DOHH2 (cell line): ENCODE results near the gene ZBTB7C.

Experiments
- H3F3A ChIP-seq: fragments of 200-600 bp; sonication (generic), shearing (Covaris generic); 2 replicates; pipeline ENCODE4 v1.6.0; 2016; ENCODE audit warnings: antibody characterized with exemption, mild to moderate bottlenecking; ENCODE audit not compliant: control insufficient read depth, insufficient read depth
- H3K27ac ChIP-seq: fragments of 200-600 bp; sonication (generic); 2 replicates; pipeline ENCODE4 v1.5.1; 2014; ENCODE audit warnings: low read depth, mild to moderate bottlenecking, low read length, moderate library complexity
- H3K27me3 ChIP-seq: fragments of 200-600 bp; sonication (generic); 2 replicates; pipeline ENCODE4 v1.6.1; 2014; ENCODE audit warnings: mild to moderate bottlenecking, low read length, mixed read lengths; ENCODE audit not compliant: control insufficient read depth
- H3K36me3 ChIP-seq: fragments of 200-600 bp; sonication (generic); 2 replicates; pipeline ENCODE4 v1.6.1; 2014; ENCODE audit warnings: mild to moderate bottlenecking, low read length, moderate library complexity, mixed read lengths; ENCODE audit not compliant: control insufficient read depth
- H3K4me1 ChIP-seq: fragments of 200-600 bp; sonication (generic); 2 replicates; pipeline ENCODE4 v1.6.1; 2014; ENCODE audit warnings: mild to moderate bottlenecking, low read length, mixed read lengths; ENCODE audit not compliant: control insufficient read depth
- H3K4me2 ChIP-seq: fragments of 200-600 bp; sonication (generic); 2 replicates; pipeline ENCODE4 v1.6.0; 2014; ENCODE audit warnings: mild to moderate bottlenecking, low read length, moderate library complexity
- H3K4me3 ChIP-seq: fragments of 200-600 bp; sonication (generic); 2 replicates; pipeline ENCODE4 v1.5.1; 2014; ENCODE audit warnings: mild to moderate bottlenecking, low read length, mixed read lengths
- H3K79me2 ChIP-seq: fragments of 200-600 bp; sonication (generic); 2 replicates; pipeline ENCODE4 v1.6.1; 2014; ENCODE audit warnings: mild to moderate bottlenecking, low read length, mixed read lengths; ENCODE audit not compliant: control insufficient read depth
- H3K9me2 ChIP-seq: fragments of 200-600 bp; sonication (generic); replicated peaks from 2 replicates; pipeline ENCODE4 v1.6.1; 2014; ENCODE audit warnings: mild to moderate bottlenecking, low read length, mixed read lengths; ENCODE audit not compliant: control insufficient read depth
- H3K9me3 ChIP-seq: fragments of 200-600 bp; sonication (generic); 2 replicates; pipeline ENCODE4 v1.6.1; 2014; ENCODE audit warnings: antibody characterized with exemption, low read length, mixed read lengths; ENCODE audit not compliant: control insufficient read depth, insufficient read depth
- H4K20me1 ChIP-seq: fragments of 200-600 bp; sonication (generic); 2 replicates; pipeline ENCODE4 v1.6.0; 2014; ENCODE audit warnings: low read depth, mild to moderate bottlenecking, antibody characterized with exemption, low read length, moderate library complexity; ENCODE audit not compliant: control insufficient read depth, insufficient read depth
- EZH2phosphoT487 ChIP-seq: fragments of 200-600 bp; sonication (generic); IDR thresholded peaks from 2 replicates; pipeline ENCODE4 v1.6.1; 2017; ENCODE audit warnings: borderline replicate concordance, mild to moderate bottlenecking, antibody characterized with exemption, low read length, moderate library complexity, mixed read lengths
- TF ChIP-seq, protein P1 (sequence below): fragments of 200-600 bp; sonication (generic); IDR thresholded peaks from one replicate; pipeline ENCODE4 v1.5.1; 2014; ENCODE audit warnings: antibody characterized with exemption, mild to moderate bottlenecking, low read depth, low read length; ENCODE audit not compliant: poor library complexity, severe bottlenecking

The ZBTB7C gene

DNA sequence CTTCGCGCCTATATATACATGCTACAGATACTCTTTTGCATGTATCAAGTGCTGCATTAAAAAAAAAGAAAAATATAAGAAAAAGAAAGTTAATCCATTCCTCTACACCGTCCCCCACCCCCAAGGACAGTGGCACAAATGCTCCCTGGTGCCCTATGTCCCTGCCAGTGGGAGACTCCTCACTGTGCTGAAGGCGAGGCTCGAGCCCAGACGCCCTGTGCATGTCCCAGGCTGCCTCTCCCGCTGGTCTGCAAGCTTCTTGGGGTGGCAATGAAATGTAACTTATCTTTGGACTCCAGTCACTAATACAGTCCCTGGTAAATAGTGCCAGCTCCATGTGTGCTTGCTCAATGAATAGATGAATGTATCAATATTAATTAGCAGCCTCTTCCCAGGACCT lies 293.2 kb downstream of the ZBTB7C start:
- no peak overlapping the region for H3K4me3 ChIP-seq
- H4K20me1 ChIP-seq: no peaks in the 10 kb centered on the region
- H3K4me1 ChIP-seq: no peaks in the 10 kb centered on the region
- no peaks in the 10 kb centered on the region for H3K9me3 ChIP-seq
- H3K27me3 ChIP-seq: no peaks in the 10 kb centered on the region
- no peaks in the 10 kb centered on the region for H3K36me3 ChIP-seq
- H3F3A ChIP-seq: no peaks in the 10 kb centered on the region
- no peaks in the 10 kb centered on the region for H3K79me2 ChIP-seq
- H3K9me2 ChIP-seq: no peaks in the 10 kb centered on the region
- TF ChIP-seq, protein P1, sequence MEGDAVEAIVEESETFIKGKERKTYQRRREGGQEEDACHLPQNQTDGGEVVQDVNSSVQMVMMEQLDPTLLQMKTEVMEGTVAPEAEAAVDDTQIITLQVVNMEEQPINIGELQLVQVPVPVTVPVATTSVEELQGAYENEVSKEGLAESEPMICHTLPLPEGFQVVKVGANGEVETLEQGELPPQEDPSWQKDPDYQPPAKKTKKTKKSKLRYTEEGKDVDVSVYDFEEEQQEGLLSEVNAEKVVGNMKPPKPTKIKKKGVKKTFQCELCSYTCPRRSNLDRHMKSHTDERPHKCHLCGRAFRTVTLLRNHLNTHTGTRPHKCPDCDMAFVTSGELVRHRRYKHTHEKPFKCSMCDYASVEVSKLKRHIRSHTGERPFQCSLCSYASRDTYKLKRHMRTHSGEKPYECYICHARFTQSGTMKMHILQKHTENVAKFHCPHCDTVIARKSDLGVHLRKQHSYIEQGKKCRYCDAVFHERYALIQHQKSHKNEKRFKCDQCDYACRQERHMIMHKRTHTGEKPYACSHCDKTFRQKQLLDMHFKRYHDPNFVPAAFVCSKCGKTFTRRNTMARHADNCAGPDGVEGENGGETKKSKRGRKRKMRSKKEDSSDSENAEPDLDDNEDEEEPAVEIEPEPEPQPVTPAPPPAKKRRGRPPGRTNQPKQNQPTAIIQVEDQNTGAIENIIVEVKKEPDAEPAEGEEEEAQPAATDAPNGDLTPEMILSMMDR: no peak
- no peak for TF ChIP-seq EZH2phosphoT487
- H3K27ac ChIP-seq: no peak overlapping the region
- H3K4me2 ChIP-seq: no peak overlapping the region

GRCh38 chr18:48113691-48114090 lies 295.5 kb downstream of the ZBTB7C start:
- no peaks in the 10 kb centered on the region for H3K36me3 ChIP-seq
- H3K27me3 ChIP-seq: no peaks in the 10 kb centered on the region
- no peaks in the 10 kb centered on the region for H3F3A ChIP-seq
- H3K79me2 ChIP-seq: no peaks in the 10 kb centered on the region
- H3K4me3 ChIP-seq: no peak overlapping the region
- no peaks in the 10 kb centered on the region for H4K20me1 ChIP-seq
- H3K9me3 ChIP-seq: no peaks in the 10 kb centered on the region
- no peaks in the 10 kb centered on the region for H3K9me2 ChIP-seq
- no peak overlapping the region for H3K27ac ChIP-seq
- TF ChIP-seq, protein P1: no peak
- TF ChIP-seq EZH2phosphoT487: no peak
- no peak overlapping the region for H3K4me2 ChIP-seq
- H3K4me1 ChIP-seq: no peaks in the 10 kb centered on the region

DNA sequence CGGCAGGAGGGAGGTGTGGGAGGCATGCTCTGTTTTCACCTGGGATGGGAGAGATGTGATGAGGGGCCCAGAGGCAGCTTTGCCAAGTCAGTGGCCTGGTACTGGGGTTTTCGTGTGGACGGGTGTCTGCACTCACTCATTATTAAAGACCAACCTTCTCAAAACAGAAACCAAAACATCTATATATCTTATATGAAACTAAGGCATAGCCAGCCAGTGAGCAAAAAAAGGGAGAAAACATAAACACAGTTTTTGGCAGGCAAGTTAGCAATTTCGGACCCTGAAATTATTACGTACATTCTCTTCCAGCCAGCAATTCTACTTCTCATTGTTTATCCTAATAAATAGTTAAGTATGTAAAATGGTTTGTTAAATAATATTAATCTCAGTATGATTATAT lies 297.6 kb downstream of the ZBTB7C start:
- Histone ChIP-seq H3K79me2 (no peaks in the 10 kb centered on the region), H3K27me3 (peaks cover 3% of the 10 kb centered on the region; the same call in 1 of the 2 replicates), H3K9me3 (no peaks in the 10 kb centered on the region), H3F3A (no peaks in the 10 kb centered on the region), H3K4me3 (no peak overlapping the region), H4K20me1 (no peaks in the 10 kb centered on the region), H3K36me3 (no peaks in the 10 kb centered on the region), H3K9me2 (no peaks in the 10 kb centered on the region), H3K4me2 (no peak overlapping the region), H3K4me1 (no peaks in the 10 kb centered on the region), H3K27ac (no peak overlapping the region)
- no peak for TF ChIP-seq EZH2phosphoT487
- TF ChIP-seq, protein P1: no peak
